HCEC 1CT (cell line): ENCODE measurements around the gene ROPN1L.
"Not testable (repeated sequence)": the region's sequence is repeated elsewhere in the genome, so short reads cannot be mapped to it uniquely, and the experiment has no call there.

Experiments used
- DNase-seq: peaks from one replicate; pipeline ENCODE4 v3.0.0-alpha.2; 2017

The ROPN1L gene

DNA sequence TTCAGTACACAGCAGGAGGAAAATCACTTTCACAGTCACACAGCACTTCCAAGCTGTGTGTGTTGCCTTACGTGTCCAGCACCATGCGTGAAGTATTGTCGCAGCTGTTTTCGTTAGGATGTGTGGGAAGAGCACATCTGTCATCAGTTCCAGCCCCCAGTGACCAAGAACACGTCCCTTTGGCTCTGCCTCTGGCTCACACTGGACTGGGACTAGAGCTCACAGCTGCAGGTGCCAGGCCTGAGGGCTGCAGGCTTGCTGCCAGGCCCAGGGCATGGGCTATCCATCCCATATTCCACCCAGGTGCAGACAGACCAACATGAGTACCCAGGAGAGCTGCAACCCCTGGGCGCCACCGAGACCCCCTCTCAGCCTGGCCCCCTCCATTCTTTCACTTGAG lies 61.6 kb downstream of the ROPN1L start:
- DNase-seq: no peak

DNA sequence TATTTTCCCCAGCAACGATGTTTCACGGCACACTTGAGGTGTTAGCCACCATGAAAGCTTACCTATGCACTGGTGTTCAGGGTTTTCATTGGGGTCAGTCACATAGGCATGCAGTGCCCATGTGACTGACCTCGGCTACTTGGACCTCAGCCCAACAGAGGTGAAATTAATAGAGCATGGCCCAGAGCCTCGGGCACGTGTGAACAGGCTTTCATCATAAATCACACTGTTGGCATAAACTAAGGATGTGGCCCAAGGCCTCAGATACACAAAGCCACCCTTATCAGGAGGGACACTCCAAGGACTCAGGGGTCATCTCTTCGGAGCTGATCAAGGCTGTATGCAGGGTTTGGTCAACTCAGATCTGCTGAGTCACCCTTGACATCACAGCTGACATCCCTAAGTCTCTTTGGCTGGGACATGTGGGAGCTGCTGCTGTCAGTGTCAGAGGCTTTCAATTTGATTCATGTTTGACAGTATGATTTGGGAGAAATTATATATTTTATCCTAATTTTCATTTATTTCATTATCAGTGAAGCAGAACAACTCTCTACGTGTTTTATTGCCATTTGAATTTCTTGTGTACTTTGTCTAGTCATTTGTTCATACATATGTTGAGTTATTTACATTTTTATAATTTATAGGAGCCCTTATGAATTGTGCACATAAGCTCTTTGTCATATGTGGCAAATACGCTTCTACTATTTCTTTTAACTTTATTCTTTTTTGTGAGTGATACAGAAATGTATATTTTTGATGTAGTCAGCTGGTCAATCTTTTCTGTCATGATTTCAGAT lies 62.5 kb downstream of the ROPN1L start:
- no peak for DNase-seq

DNA sequence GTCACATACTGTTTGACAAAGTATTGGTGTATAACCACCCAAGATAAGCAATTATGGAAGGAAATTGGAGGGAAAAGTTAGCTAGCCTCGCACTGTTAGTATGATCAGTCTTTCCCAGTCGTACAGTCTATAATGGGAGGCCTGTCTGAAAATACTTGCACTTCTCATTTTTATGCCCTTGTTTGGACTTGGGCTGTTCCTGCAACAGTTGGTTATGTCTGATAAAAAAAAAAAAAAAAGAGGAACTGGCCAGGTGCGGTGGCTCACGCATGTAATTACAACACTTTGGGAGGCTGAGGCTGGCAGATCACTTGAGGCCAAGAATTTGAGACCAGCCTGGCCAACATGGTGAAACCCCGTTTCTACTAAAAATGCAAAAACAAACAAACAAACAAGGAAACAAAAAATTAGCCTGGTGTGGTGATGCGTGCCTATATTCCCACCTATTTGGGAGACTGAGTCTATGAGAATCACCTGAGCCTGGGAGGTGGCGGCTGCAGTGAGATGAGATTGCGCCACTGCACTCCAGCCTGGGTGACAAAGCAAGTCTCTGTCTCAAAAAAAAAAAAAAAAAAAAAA lies 63.9 kb downstream of the ROPN1L start:
- DNase-seq: no peak

DNA sequence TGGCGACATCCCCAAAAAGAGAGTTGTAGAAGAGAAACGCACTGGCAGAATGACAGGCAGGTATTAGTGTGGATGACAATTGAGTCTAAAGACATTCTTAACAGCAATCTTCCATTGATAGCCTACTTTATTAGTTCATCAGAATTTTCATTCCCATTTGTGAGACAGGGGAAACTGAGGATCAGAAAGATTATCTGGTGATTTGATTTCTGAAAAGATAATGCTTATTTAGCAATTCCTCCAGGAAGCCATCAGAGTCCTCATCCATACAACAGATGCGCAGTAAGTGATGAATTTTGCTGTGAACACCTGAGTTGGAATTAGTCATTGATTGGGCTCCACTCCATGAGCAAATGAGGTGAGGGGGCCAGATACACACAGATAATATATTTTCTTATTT lies 64.9 kb downstream of the ROPN1L start:
- no peak for DNase-seq

DNA sequence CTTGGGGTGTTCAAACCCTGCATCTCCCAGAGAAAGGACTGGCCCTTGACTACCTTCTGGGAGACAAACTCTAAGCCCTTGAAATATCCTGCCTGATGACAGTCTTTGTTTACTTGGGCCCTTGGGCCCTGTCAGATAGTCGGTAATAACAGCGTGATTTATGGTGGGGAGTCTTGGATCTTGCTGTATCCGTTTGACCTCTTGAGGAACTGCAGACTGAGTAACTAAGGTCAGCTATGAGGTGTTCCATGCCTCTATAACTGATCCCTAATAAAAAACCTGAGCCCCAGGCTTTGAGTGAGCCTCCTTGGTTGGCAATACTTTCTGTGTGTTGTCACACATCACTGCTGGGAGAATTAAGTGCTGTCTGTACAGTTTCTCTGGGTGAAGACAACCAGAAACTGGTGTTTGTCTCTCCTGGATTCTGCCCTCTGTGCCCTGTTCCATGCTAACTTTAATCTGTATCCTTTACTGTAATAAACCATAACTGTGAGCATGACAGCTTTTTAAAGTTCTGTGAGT lies 66.0 kb downstream of the ROPN1L start:
- peak; percentile 20 for DNase-seq

DNA sequence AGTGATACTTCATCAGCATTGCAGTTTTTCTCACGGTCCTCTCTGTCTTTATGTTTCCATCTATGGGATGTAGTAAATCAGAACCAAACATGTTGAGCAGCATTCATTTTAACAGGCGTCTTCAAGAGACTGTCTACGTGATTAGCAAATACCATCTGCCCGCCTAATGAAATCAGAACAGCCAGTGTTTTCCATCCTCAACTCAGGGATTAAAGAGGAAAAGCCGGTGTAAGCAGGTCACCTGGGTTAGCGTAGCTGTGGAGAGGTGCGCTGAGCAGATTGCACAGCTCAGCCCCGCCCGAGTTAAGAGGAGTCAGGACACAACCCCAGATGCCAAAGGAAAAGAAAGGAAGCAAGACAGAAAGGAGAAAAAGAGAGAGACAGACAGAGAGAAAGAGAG lies 67.9 kb downstream of the ROPN1L start:
- no peak for DNase-seq

DNA sequence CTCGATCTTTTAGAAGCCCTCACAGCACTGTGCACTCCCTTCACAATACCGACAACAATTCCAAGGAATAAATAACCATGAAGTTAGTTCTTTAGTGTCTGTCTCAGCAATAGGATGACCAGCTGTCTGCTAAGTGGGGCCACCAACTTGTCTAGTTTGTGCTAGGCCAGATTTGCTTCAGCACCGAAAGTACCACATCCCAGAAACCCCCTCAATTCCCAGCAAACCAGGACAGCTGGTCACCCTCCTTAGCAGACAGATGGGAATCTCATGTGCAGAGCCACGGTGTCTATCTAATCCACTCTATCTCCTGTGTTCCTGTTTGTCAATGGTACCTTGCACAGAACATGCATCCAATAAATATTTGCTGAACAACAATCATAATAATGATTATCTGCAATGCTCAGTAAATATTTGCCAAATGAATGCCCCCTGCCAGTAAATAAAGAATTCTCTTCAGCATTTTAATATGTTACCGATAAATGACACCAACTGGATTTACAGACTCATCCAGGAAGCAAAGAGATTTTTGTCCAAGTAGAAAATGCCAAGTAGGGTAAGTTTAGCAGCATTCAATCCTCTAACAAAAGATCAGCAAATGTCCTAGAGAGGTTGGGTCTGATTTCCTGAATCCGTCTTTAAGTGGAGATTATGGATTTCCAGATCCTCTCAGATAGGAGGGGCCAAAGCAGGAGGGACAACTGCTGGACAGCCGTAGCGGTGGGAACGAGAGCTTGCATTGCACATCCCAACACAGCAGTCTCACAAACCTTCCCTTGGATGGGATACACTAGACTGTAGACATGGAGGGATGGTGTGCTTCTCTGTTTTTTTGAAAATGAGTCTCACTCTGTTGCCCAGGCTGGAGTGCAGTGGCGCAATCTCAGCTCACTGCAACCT lies 70.3 kb downstream of the ROPN1L start:
- no peak for DNase-seq

DNA sequence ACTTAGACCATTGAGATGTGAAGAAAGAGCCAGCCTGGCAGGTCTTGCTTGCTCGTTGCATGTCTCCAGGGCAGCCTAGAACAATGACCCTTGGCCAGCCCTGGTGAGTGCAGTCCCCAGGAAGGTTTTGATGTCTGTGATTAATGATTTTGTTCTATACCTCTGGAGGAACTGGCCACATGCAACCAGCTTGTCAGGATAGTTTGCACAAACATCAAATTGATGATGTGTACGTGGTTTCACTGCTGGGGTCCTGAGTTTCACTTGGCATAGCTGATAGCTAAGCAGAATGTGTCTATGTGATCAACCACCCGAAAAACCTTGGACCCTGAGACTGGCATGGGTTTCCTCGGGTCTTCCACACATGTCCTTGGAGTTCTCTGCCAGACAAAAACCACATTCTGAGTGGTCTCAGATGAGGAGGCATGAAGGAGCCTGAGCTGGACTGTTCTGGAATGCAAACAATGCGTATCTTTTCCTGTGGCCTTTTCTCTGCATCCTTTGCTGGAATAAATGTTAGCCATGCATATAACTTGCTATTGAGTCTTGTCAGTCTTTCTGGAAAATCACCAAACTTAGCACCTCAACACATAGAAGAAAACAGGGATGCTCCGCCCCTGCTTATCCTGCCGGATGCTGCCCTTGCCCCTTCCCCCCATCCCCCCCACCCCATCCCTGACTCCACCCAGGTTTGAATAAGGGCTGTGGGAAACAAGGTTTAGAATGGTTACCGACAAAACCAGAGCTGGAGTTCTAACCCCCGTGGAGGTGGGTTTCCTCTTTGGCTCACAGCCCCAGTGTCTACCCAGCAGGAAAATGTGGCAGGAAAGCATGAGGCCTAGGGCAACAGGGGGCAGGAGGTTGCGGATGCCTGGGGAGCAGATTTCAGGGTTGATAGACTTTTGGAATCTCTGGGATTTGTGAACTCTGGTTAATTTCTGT lies 72.1 kb downstream of the ROPN1L start:
- peak; percentile 32 for DNase-seq

DNA sequence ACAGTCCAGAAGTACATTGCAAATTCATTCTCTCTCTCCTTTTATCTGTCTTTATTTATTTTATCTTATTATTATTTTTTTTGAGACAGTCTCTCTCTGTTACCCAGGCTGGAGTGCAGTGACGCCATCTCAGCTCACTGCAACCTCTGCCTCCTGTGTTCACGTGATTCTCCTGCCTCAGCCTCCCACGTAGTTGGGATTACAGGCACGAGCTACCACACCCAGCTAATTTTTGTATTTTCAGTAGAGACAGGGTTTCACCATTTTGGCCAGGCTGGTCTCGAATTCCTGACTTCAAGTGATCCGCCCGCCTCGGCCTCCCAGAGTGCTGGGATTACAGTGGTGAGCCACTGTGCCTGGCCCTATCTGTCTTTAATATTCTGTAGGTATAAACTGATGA lies 72.9 kb downstream of the ROPN1L start:
- DNase-seq: not testable (repeated sequence)
